C1 segment of cervical spinal cord (tissue), 14 donors: Measurements from ENCODE around the gene LRRC74A.

Source experiments
- DNase-seq, 14 donors: peaks; one replicate each; lab custom pipeline; 2025; lab: John Stamatoyannopoulos, UW

Gene LRRC74A

GRCh38 chr14:76846331-76847047, 20.3 kb downstream of the LRRC74A start:
- DNase-seq, result no peak

- no peak for DNase-seq
These were observed 22.7 kb downstream of the LRRC74A start for GRCh38 chr14:76848879-76849278.

- no peak for DNase-seq
These were observed 28.9 kb downstream of the LRRC74A start for GRCh38 chr14:76855066-76855465.

- DNase-seq, result no peak
These were observed 30.6 kb downstream of the LRRC74A start for GRCh38 chr14:76856769-76857168.

- DNase-seq, result no peak
These were observed 35.5 kb downstream of the LRRC74A start for GRCh38 chr14:76861574-76862255.

- DNase-seq, result no peak
These were observed 36.5 kb downstream of the LRRC74A start for GRCh38 chr14:76862546-76863282.

- peak in 9 of 14 donors; percentile 14 to 54 (median 34) for DNase-seq
These were observed 37.7 kb downstream of the LRRC74A start for GRCh38 chr14:76863724-76864407.

GRCh38 chr14:76866456-76866855, 40.2 kb downstream of the LRRC74A start:
- DNase-seq, result no peak

GRCh38 chr14:76867516-76868453, 41.6 kb downstream of the LRRC74A start:
- peak in 4 of 14 donors; percentile 9 to 65 (median 24) for DNase-seq

- peak in 2 of 14 donors; percentile 19 to 40 for DNase-seq
These were observed 42.4 kb downstream of the LRRC74A start for GRCh38 chr14:76868454-76869170.

- no peak for DNase-seq
These were observed 44.0 kb downstream of the LRRC74A start for GRCh38 chr14:76870166-76870565.

GRCh38 chr14:76872796-76873432, 46.7 kb downstream of the LRRC74A start:
- peak in 9 of 14 donors; percentile 9 to 61 (median 26) for DNase-seq

GRCh38 chr14:76874734-76875133, 48.5 kb downstream of the LRRC74A start:
- no peak for DNase-seq

GRCh38 chr14:76876076-76876475, 49.9 kb downstream of the LRRC74A start:
- peak in 9 of 14 donors; percentile 15 to 53 (median 33) for DNase-seq

- no peak for DNase-seq
These were observed 51.7 kb downstream of the LRRC74A start for GRCh38 chr14:76877871-76878270.

GRCh38 chr14:76880449-76880848, 54.2 kb downstream of the LRRC74A start:
- DNase-seq, result no peak

GRCh38 chr14:76881348-76881747, 55.1 kb downstream of the LRRC74A start:
- DNase-seq, result no peak

- peak in 1 of 14 donors; percentile 20 for DNase-seq
These were observed 56.4 kb downstream of the LRRC74A start for GRCh38 chr14:76882651-76883050.

- DNase-seq, result no peak
These were observed 57.2 kb downstream of the LRRC74A start for GRCh38 chr14:76883447-76883846.
